HG02678 (cell line): Measurements from ENCODE around the gene GZF1.
"Not testable (repeated sequence)": the region's sequence is repeated elsewhere in the genome, so short reads cannot be mapped to it uniquely, and the experiment has no call there.

ENCODE experiments used
- ATAC-seq: cut with Tn5 transposase; IDR thresholded peaks from one replicate; pipeline ENCODE4 v1.9.1; 2021; ENCODE audit warnings: mild to moderate bottlenecking, moderate library complexity; ENCODE audit not compliant: unreplicated experiment

GZF1 gene

GRCh38 chr20:23344336-23344735 lies 17.6 kb upstream of the GZF1 start:
- no peak for ATAC-seq

GRCh38 chr20:23346002-23346401 lies 16.0 kb upstream of the GZF1 start:
- no peak for ATAC-seq

GRCh38 chr20:23347791-23348190 lies 14.2 kb upstream of the GZF1 start:
- no peak for ATAC-seq

- not testable (repeated sequence) for ATAC-seq
Observed at GRCh38 chr20:23348510-23348909, 13.5 kb upstream of the GZF1 start.

- peak; percentile 42 for ATAC-seq
Observed at GRCh38 chr20:23349338-23350195, 12.4 kb upstream of the GZF1 start.

GRCh38 chr20:23350196-23350903 lies 11.6 kb upstream of the GZF1 start, which contains the start of gene NXT1:
Gene NXT1 (plus strand): TSS chr20:23350791. CDS start chr20:23354042, 3,251 bp downstream.
- peak; percentile 85 for ATAC-seq

- ATAC-seq, result peak; percentile 27
Observed at GRCh38 chr20:23350904-23351838, 10.8 kb upstream of the GZF1 start.

GRCh38 chr20:23356203-23356602 lies 5.8 kb upstream of the GZF1 start:
- ATAC-seq, result no peak

- peak; percentile 71 for ATAC-seq
Observed at GRCh38 chr20:23357767-23358562, 4.0 kb upstream of the GZF1 start.

GRCh38 chr20:23358563-23358906 lies 3.4 kb upstream of the GZF1 start:
- ATAC-seq, result no peak

- ATAC-seq, result no peak
Observed at GRCh38 chr20:23358923-23359593, 2.9 kb upstream of the GZF1 start.

GRCh38 chr20:23360531-23360930 lies 1.5 kb upstream of the GZF1 start:
- no peak for ATAC-seq

- no peak for ATAC-seq
Observed at GRCh38 chr20:23361119-23361475, 885 bp upstream of the GZF1 start.

- peak; percentile 17 for ATAC-seq
Observed at GRCh38 chr20:23362392-23363256, 642 bp downstream of the GZF1 start.

GRCh38 chr20:23363257-23363649 lies 1.3 kb downstream of the GZF1 start:
- no peak for ATAC-seq

GRCh38 chr20:23365390-23366165 lies 3.6 kb downstream of the GZF1 start:
- no peak for ATAC-seq

GRCh38 chr20:23366384-23366783 lies 4.4 kb downstream of the GZF1 start:
- ATAC-seq, result no peak

- no peak for ATAC-seq
Observed at GRCh38 chr20:23367770-23368169, 5.8 kb downstream of the GZF1 start.
